Measurements from ENCODE around the gene AGBL4. TPM values are rescaled to one million over a fixed set of nuclear protein-coding genes. Genes with fewer than 3 reads are reported as not detected.

Gene AGBL4
- total RNA-seq, 6 experiments from 2014 or later: 0.06 to 1.8 (median 0.93) TPM

DNA sequence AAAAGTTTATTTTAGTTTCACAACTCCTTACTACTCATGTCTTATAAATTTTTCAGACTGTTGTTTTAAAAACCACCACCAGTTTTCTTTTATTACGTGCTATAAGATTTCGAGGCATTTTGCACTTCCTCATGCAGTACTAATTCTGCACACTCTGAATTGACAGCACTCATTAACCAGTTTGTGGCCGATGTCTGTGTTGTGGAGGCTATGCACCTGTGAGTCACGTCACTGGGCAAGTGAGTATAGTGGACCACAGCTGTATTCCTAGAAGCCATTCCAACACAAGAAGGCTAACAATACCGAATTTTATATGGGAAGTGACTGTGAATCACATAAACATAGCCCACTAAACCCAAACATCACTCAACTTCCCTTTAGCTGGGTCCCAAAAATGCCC lies 1530.7 kb downstream of the AGBL4 start:
- H3K27ac ChIP-seq: no peak overlapping the region
- no peaks in the 10 kb centered on the region for H3K9me3 ChIP-seq
- ATAC-seq (no peak), DNase-seq (no peak)
- WGBS (ENCODE audit: insufficient coverage, low coverage, low lambda C conversion rate, missing lambda C conversion rate): 63% methylated on average over 5 of the region's 5 CpGs
- no peaks in the 10 kb centered on the region for H3K4me1 ChIP-seq
- no peaks in the 10 kb centered on the region for H3K36me3 ChIP-seq
- no peak overlapping the region for H3K4me3 ChIP-seq
- TF ChIP-seq POLR2A (IDR thresholded peaks at IDR 0.05): no peak
- TF ChIP-seq, protein P1, sequence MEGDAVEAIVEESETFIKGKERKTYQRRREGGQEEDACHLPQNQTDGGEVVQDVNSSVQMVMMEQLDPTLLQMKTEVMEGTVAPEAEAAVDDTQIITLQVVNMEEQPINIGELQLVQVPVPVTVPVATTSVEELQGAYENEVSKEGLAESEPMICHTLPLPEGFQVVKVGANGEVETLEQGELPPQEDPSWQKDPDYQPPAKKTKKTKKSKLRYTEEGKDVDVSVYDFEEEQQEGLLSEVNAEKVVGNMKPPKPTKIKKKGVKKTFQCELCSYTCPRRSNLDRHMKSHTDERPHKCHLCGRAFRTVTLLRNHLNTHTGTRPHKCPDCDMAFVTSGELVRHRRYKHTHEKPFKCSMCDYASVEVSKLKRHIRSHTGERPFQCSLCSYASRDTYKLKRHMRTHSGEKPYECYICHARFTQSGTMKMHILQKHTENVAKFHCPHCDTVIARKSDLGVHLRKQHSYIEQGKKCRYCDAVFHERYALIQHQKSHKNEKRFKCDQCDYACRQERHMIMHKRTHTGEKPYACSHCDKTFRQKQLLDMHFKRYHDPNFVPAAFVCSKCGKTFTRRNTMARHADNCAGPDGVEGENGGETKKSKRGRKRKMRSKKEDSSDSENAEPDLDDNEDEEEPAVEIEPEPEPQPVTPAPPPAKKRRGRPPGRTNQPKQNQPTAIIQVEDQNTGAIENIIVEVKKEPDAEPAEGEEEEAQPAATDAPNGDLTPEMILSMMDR (IDR thresholded peaks at IDR 0.05): no peak
- H3K27me3 ChIP-seq: no peaks in the 10 kb centered on the region
- intact Hi-C loops (cut with DNase I): no loop called here

GRCh38 chr1:48492392-48492791 lies 1531.4 kb downstream of the AGBL4 start:
- Histone ChIP-seq H3K36me3 (no peaks in the 10 kb centered on the region), H3K27me3 (no peaks in the 10 kb centered on the region), H3K4me1 (no peaks in the 10 kb centered on the region), H3K9me3 (no peaks in the 10 kb centered on the region), H3K27ac (no peak overlapping the region), H3K4me3 (no peak overlapping the region)
- TF ChIP-seq, protein P1 (IDR thresholded peaks at IDR 0.05): no peak
- no peak for TF ChIP-seq POLR2A (IDR thresholded peaks at IDR 0.05)
- ATAC-seq (peak; percentile 12 to 63 (median 41)), DNase-seq (no peak)
- intact Hi-C loops (cut with DNase I): no loop called here

DNA sequence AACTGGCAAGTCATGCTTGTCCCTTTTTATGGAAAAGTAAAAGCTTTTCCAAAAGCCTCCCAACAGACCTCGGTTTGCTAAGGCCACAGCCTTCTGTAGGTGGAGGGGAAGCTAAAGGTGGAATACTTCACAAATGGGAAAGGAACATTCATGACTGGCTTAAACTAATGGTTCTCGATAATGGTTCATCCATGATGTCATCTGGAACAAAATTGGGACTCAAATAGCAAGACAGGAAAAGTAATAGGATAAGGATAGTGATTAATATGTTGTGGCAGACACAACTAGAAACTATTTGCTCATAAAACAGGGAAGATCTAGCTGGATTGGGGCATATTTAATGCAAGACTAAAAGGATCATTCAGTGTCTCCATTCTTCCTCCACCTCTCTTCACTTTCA lies 1535.0 kb downstream of the AGBL4 start:
- Histone ChIP-seq H3K4me3 (no peak overlapping the region), H3K27me3 (no peaks in the 10 kb centered on the region), H3K4me1 (no peaks in the 10 kb centered on the region), H3K36me3 (no peaks in the 10 kb centered on the region), H3K27ac (no peak overlapping the region), H3K9me3 (no peaks in the 10 kb centered on the region)
- WGBS (ENCODE audit: insufficient coverage, low coverage, low lambda C conversion rate, missing lambda C conversion rate): 54% methylated on average over 2 of the region's 2 CpGs
- no peak for ATAC-seq
- intact Hi-C loops (cut with DNase I): no loop called here
- DNase-seq: no peak
- TF ChIP-seq POLR2A (IDR thresholded peaks at IDR 0.05): no peak
- TF ChIP-seq, protein P1 (IDR thresholded peaks at IDR 0.05): no peak

Small RNA genes lying within 50 kb of the gene (small RNA-seq; reads per million reads assigned to genes)
- gene AL390023.1: 0 reads per million in 2 experiments

Other genes starting within 250 kb of the AGBL4 start
- gene ELAVL4, start 85.0 kb upstream of the AGBL4 start, total RNA-seq: under 1 TPM in 3 of 6 experiments, not detected in 3; 0.19 to 0.66 (median 0.37) TPM